ENCODE data around the gene ZMYND11. TPM values are rescaled to one million over a fixed set of nuclear protein-coding genes. Genes with fewer than 3 reads are reported as not detected.

The ZMYND11 gene
- polyA plus RNA-seq, 1 donor (not counting 4 experiments of a cell fraction or from before 2014, with no cell fraction given): 36.1 TPM

DNA sequence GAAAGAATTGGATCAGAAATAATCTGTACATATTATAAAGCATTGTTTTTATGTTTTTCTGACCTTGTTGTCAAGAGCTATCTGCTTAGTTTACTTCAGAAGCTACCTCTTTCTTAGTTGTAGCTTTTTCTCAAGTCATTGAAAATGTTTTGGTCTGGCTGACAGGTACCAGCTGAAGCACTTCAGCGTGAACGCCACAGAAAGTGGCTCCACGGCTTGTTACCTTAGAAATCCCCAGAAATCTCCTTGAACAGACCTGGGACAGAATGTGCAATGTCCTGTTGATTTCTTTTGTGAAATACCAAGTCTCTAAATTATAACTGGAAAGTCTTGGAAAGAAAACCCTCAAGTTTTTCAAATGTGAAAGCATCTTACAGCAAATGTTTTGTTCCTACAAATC, 96.8 kb downstream of the ZMYND11 start:
- no peak overlapping the region for H3K4me3 ChIP-seq (ENCODE audit: control insufficient read depth in 2 of 3, extremely low read depth in 1 of 3, insufficient read depth in 2 of 3, low read depth in 1 of 3, low read length in 3 of 3)
- DNase-seq (ENCODE audit: low read depth, low spot score) (no peak), FAIRE-seq (no peak)
- dilution Hi-C loops (cut with MboI; ENCODE audit: extremely low pct_ligation_motif_present, low sequenced_read_pairs): no loop called here
- no peak overlapping the region for H3K4me2 ChIP-seq (ENCODE audit: control insufficient read depth, extremely low read depth, insufficient read depth, low read depth, low read length)
- no peak for TF ChIP-seq EZH2 (IDR thresholded peaks at IDR 0.05; ENCODE audit: low read length)
- TF ChIP-seq, protein P1, sequence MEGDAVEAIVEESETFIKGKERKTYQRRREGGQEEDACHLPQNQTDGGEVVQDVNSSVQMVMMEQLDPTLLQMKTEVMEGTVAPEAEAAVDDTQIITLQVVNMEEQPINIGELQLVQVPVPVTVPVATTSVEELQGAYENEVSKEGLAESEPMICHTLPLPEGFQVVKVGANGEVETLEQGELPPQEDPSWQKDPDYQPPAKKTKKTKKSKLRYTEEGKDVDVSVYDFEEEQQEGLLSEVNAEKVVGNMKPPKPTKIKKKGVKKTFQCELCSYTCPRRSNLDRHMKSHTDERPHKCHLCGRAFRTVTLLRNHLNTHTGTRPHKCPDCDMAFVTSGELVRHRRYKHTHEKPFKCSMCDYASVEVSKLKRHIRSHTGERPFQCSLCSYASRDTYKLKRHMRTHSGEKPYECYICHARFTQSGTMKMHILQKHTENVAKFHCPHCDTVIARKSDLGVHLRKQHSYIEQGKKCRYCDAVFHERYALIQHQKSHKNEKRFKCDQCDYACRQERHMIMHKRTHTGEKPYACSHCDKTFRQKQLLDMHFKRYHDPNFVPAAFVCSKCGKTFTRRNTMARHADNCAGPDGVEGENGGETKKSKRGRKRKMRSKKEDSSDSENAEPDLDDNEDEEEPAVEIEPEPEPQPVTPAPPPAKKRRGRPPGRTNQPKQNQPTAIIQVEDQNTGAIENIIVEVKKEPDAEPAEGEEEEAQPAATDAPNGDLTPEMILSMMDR (optimal IDR thresholded peaks at IDR 0.05 in 1 of 3, IDR thresholded peaks at IDR 0.05 in 1 of 3, conservative IDR thresholded peaks at IDR 0.05 in 1 of 3; ENCODE audit: extremely low read depth in 1 of 3, insufficient read depth in 2 of 3, low read length in 3 of 3): no peak
- no peaks in the 10 kb centered on the region for H3K9me3 ChIP-seq (ENCODE audit: control insufficient read depth, low read depth, low read length)
- H3K27ac ChIP-seq (ENCODE audit: control insufficient read depth, insufficient read depth, low read length): no peak overlapping the region
- peaks cover 15% of the 10 kb centered on the region for H3K4me1 ChIP-seq (ENCODE audit: control insufficient read depth, extremely low read depth, insufficient read depth, low read length)
- no peaks in the 10 kb centered on the region for H3K36me3 ChIP-seq (ENCODE audit: control insufficient read depth in 2 of 2, extremely low read depth in 1 of 2, insufficient read depth in 2 of 2, low read length in 2 of 2)
- H3K27me3 ChIP-seq (ENCODE audit: control insufficient read depth, extremely low read depth, insufficient read depth, low read length): no peaks in the 10 kb centered on the region
- H3K9me1 ChIP-seq (ENCODE audit: control insufficient read depth, extremely low read depth, insufficient read depth, low read length): no peaks in the 10 kb centered on the region
- H2AFZ ChIP-seq (ENCODE audit: control insufficient read depth, low read length): no peak overlapping the region
- H3K9ac ChIP-seq (ENCODE audit: control insufficient read depth, extremely low read depth, insufficient read depth, low read length): no peak overlapping the region
- no peaks in the 10 kb centered on the region for H3K79me2 ChIP-seq (ENCODE audit: control insufficient read depth, insufficient read depth, low read length)
- no peaks in the 10 kb centered on the region for H4K20me1 ChIP-seq (ENCODE audit: control insufficient read depth, extremely low read depth, insufficient read depth, low read length)

DNA sequence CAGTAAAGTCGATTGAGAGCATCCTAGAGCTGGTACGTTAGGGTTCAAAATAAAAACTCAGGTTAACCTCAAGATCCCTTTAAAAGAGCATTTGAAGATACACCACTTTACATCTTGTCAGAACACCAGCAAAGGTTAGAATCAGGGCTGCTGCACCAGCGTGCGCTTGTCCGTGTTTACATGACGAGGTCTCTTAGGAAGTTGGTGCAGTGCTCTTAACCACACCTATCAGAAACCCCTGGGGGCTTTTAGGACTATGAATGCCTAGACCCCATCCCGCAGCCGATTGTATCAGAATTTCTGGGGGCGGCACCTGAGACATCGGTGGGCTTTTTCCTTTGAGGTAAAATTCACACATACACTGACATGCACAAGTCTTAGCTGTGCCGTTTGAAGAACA, 97.6 kb downstream of the ZMYND11 start:
- Histone ChIP-seq H3K4me3 (ENCODE audit: control insufficient read depth in 2 of 3, extremely low read depth in 1 of 3, insufficient read depth in 2 of 3, low read depth in 1 of 3, low read length in 3 of 3) (no peak overlapping the region), H3K4me1 (ENCODE audit: control insufficient read depth, extremely low read depth, insufficient read depth, low read length) (peaks cover 15% of the 10 kb centered on the region), H3K27ac (ENCODE audit: control insufficient read depth, insufficient read depth, low read length) (no peak overlapping the region), H3K79me2 (ENCODE audit: control insufficient read depth, insufficient read depth, low read length) (no peaks in the 10 kb centered on the region), H2AFZ (ENCODE audit: control insufficient read depth, low read length) (no peak overlapping the region), H3K36me3 (ENCODE audit: control insufficient read depth in 2 of 2, extremely low read depth in 1 of 2, insufficient read depth in 2 of 2, low read length in 2 of 2) (no peaks in the 10 kb centered on the region), H3K9me1 (ENCODE audit: control insufficient read depth, extremely low read depth, insufficient read depth, low read length) (no peaks in the 10 kb centered on the region), H3K9me3 (ENCODE audit: control insufficient read depth, low read depth, low read length) (no peaks in the 10 kb centered on the region), H3K27me3 (ENCODE audit: control insufficient read depth, extremely low read depth, insufficient read depth, low read length) (no peaks in the 10 kb centered on the region), H4K20me1 (ENCODE audit: control insufficient read depth, extremely low read depth, insufficient read depth, low read length) (no peaks in the 10 kb centered on the region), H3K4me2 (ENCODE audit: control insufficient read depth, extremely low read depth, insufficient read depth, low read depth, low read length) (no peak overlapping the region), H3K9ac (ENCODE audit: control insufficient read depth, extremely low read depth, insufficient read depth, low read length) (no peak overlapping the region)
- DNase-seq (ENCODE audit: low read depth, low spot score): no peak
- TF ChIP-seq, protein P1 (optimal IDR thresholded peaks at IDR 0.05 in 1 of 3, IDR thresholded peaks at IDR 0.05 in 1 of 3, conservative IDR thresholded peaks at IDR 0.05 in 1 of 3; ENCODE audit: extremely low read depth in 1 of 3, insufficient read depth in 2 of 3, low read length in 3 of 3): no peak
- TF ChIP-seq EZH2 (IDR thresholded peaks at IDR 0.05; ENCODE audit: low read length): no peak
- dilution Hi-C loops (cut with MboI; ENCODE audit: extremely low pct_ligation_motif_present, low sequenced_read_pairs): no loop called here
- FAIRE-seq: no peak

Measured in keratinocyte (primary cell).